SU-DHL-6 (cell line): ENCODE measurements around the gene FLG2.

ENCODE experiments used
- CTCF ChIP-seq: fragments of 200-600 bp; sonication (generic); IDR thresholded peaks from one replicate; pipeline ENCODE4 v1.5.1; 2017; ENCODE audit warnings: antibody characterized with exemption, mild to moderate bottlenecking, low read length, moderate library complexity; ENCODE audit not compliant: insufficient read depth, poor library complexity, severe bottlenecking
- EZH2phosphoT487 ChIP-seq: fragments of 200-600 bp; sonication (generic), shearing (Covaris generic); conservative IDR thresholded peaks from 2 replicates; pipeline ENCODE4 v1.6.1; 2018; ENCODE audit warnings: mild to moderate bottlenecking, antibody characterized with exemption, low read length, moderate library complexity, mixed read lengths

- no peak for TF ChIP-seq CTCF
- TF ChIP-seq EZH2phosphoT487, result no peak
Measured at GRCh38 chr1:152380932-152381331, 21.1 kb upstream of the FLG2 start.
